Islet precursor cell (in vitro differentiated cells): ENCODE data around the gene STX4.

Source experiments
- DNase-seq: peaks from one replicate; pipeline ENCODE4 v3.0.0-alpha.2; 2018

Gene STX4

DNA sequence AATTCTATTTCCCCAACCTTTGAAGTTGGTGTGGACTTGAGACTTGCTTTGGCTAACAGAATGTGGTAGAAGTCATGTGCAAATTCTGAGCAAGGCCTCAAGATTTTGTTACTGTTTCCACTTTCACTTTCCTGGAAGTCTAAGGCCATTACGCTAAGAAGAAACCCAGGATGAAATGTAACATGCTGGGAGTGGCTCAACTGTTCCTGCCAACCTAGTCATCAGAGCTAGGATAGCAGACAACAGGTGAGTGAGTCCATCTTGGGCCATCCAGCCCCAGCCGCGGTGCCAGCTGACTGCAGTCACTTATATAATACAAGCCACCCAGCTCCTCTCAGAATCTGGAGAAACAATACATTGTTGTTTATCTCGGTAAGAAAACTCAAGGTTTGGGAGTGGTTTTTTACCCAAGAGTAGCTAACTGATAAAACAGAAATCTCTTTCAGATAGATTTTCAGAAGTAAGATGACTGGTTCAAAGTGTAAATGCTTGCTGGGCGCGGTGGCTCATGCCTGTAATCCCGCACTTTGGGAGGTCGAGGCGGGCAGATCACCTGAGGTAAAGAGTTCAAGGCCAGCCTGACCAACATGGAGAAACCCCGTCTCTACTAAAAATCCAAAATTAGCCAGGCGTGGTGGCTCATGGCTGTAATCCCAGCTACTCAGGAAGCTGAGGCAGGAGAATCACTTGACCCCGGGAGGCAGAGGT lies 10.7 kb upstream of the STX4 start:
- no peak for DNase-seq

DNA sequence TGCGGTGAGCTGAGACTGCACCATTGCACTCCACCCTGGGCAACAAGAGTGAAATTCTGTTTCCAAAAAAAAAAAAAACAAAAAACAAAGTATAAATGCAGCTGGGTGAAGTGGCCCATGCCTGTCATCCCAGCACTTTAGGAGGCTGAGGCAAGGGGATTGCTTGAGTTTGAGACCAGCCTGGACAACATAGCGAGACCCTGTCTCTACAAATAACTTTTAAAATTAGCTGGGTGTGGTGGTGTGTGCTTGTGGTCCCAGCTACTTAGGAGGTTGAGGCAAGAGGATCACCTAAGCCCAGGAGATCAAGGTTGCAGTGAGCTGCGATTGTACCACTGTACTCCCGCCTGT lies 10.1 kb upstream of the STX4 start:
- no peak for DNase-seq

DNA sequence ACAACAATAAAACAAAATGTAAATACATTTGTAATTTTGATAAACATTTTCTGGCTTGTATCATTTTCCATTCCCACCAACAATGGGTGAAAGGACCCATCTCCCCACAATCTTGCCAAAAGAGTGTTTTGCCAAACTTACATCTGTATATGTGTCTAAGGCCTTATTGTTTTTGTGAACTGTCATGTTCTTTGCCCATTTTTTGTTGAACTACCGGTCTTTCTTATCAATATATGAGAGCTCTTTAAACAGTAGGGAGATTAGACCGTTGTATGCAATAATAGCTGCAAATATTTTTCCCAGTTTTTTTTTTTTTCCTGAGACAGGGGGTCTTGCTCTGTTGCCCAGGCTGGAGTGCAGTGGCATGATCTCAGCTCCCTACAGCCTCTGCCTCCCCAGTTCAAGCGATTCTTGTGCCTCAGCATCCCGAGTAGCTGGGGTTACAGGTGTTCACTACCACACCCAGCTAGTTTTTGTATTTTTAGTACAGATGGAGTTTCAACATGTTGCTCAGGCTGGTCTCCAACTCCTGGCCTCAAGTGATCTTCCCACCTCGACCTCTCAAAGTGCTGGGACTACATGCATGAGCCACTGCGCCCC lies 9.6 kb upstream of the STX4 start:
- DNase-seq, result no peak

DNA sequence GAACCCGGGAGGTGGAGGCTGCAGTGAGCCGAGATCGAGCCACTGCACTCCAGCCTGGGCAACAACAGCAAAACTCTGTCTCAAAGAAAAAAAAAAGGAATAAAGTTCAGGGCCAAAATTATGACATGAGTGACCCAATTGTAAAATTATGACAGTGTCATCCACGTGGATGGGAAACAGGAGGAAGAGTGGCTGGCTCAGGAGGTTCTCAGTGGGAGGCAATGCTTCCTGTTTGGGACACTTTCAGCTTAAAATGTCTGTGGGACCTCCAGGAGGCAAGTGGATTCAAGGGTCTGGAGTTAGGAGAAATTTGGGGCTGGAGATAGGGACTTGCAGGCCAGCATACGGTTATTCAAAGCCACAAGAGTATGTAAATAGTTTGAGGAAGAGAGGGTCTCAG lies 8.0 kb upstream of the STX4 start:
- no peak for DNase-seq

DNA sequence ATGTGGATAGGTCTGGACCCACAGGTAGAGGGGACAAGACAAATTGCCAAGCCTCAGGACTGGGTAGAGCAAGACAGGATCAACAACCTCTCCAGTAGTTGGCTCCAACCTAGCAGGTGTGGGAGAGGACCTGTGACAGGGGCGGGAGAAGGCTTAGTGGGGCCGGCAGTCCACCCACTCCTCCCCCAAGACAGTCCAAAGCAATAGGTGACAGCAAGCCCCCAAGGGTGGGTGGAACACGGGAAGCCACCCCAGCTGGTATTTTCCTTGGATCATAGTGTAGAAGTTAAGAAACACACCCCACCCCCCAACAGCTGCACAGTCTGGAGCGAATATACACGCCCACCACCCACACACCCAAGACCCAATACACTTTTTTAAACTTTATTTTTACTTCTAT lies 4.1 kb upstream of the STX4 start:
- DNase-seq, result no peak

DNA sequence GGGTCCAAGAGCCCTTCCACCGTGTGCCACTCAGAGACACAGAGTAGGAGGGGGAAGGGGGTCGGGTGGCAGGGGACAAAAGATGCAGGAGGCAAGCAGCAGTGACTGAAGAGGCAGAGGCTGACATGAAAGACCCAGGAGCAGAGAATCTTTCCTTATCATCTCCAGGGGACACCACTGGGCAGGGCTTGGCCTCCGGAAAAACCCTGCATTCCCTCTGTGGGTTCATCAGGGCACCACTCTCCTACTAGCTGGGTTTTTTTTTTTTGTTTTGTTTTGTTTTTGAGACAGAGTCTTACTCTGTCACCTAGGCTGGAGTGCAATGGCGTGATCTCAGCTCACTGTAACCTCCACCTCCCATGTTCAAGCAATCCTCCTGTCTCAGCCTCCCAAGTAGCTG lies 2.1 kb upstream of the STX4 start:
- no peak for DNase-seq

DNA sequence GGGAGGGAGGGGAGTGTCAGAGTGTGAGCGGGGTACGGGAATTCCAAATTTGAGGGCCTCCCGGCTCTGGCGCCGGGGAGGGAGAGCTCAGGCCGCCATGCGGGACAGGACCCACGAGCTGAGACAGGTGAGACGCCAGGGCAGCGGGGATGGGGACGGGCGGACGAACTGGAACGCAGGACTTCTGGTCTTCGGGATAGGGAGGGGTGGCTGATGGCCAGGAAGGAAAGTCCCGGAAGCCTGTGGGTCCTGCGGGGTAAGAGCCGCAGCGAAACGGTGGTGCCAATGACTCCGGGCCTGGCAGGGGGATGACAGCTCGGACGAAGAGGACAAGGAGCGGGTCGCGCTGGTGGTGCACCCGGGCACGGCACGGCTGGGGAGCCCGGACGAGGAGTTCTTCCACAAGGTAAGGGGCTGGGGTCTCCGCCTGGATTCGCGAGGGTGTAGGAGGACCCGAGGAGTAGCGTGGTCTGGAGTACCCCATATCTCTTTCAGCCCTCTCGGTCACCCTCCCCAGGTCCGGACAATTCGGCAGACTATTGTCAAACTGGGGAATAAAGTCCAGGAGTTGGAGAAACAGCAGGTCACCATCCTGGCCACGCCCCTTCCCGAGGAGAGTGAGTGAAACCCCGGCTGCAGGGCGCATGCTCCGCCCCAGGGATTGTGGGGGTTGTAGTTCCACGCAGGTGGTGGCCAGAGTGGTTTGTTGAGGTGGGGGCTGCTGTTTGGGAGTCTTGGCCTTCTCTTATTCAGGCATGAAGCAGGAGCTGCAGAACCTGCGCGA lies 543 bp downstream of the STX4 start:
- peak; percentile 88 for DNase-seq

DNA sequence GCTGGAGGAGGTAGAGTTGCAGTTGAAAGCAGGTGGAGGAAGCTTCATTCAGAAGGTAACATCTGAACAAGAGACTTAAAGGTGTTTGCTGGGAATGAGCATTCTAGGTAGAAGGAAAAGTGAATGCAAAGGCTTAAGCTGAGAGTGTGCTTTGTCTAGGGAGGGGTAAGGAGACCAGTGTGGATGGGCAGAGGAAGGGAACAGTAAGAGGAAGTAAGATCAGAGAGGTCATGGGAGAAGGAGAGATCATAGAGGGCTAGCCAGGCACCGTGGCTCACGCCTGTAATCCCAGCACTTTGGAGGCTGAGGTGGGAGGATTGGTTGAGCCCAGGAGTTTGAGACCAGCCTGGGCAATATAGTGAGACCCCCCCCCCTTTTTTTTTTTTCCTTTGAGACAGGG lies 3.3 kb downstream of the STX4 start:
- no peak for DNase-seq

DNA sequence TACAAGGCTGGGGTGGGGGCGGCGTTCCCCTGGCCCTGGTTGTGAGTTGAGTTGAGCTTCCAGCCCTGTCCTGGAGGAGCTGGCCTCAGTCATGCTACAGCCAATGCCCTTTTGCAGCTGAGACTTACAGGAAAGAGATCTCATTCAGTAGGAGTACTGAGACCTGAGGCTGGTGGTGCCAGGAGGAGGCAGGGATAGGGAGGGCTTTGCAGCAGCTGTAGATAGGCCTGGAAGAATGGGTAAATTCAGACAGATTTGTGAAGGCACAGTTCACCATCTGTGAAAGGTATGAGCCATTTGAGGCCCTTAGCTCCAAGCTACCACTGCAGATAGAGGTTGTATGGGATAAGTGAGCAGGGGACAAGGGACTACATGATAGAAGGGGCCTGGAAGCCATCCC lies 5.6 kb downstream of the STX4 start:
- no peak for DNase-seq

DNA sequence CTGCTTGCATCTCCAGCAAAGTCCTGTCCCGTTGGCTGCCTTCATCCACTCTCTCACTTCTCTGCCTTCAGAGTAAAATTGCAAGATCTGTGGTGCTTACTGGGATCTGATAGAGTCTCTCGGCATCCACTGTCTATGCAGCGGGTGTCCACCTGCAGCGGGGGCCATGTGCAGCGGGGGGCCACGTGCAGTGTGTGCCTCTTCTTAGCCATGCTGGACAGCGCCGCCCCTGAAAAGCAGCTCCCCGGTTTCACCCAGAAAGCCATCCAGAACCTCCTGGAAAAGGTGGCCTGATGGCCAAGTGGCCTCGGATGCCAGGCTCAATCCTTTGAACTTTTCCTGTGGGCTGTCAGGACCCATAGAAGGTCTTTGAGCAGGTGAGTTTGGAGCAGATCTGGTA lies 9.5 kb downstream of the STX4 start:
- DNase-seq, result no peak

DNA sequence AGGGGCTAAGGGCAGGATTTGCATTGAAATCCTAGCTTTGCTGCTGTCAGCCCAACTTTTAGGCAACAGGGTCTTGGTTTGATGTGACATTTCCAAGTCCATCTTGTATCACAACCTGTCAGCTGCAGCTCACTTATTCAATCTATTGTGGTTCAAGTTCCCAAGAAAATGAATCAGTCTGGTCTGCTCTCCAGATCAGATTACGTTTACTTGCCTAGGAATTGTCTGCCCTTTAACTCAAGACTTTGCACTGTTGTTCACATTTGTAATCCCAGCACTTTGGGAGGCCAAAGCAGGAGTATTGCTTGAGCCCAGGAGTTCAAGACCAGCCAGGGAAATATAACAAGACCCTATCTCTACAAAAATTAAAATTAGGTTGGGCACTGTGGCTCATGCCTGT lies 10.0 kb downstream of the STX4 start:
- DNase-seq, result no peak

DNA sequence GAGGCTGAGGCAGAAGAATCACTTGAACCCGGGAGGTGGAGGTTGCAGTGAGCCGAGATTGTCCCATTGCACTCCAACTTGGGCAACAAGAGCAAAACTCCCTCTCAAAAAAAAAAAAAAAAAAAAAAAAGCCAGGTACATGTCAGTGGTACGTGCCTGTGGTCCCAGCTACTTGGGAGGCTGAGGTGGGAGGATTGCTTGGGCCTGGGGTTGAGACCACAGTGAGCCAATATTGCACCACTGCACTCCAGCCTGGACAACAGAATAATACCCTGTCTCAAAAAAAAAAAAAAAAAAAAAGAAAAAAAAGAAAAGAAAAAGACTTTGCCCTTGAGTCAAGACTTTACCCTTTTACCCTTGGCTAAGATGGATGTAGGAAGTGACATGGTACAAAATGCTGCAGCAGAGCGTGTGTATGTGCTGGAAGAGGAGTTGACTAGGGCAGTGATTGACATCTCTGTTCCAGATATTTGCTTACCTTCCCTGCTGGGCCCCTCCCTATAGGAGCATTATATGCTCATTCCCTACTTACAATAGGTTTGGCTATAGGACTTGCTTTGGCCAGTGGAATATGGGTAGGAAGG lies 10.6 kb downstream of the STX4 start:
- no peak for DNase-seq

DNA sequence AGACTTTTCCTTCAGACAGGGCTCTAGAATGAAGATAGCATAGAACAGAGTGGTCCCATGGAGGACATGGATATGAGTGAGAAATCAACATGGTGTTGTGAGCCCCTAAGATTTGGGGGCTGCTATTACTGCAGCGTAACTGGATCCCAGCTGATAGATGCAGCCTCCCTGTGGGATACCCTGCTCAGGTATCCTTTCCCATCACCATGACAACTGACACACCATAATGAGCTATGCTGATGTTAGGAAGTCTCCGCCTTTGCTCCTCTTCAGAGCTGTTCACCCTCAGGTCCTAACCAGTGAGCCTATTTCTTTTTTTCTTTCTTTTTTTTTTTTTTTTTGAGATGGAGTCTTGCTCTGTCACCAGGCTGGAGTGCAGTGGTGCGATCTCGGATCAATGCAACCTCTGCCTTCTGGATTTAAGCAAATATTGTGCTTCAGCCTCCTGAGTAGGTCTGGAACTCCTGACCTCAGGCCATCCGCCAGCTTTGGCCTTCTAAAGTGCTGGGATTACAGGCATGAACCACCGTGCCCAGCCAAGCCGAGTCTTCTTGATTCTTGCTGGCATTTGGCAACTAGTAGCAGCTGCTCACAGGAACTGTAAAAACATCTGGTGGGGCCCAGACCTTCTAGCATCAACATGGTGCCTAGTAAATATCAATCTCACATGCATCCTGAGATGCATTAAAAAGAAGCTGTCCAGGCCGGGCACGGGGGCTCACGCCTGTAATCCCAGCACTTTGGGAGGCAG lies 17.1 kb downstream of the STX4 start:
- DNase-seq, result no peak

DNA sequence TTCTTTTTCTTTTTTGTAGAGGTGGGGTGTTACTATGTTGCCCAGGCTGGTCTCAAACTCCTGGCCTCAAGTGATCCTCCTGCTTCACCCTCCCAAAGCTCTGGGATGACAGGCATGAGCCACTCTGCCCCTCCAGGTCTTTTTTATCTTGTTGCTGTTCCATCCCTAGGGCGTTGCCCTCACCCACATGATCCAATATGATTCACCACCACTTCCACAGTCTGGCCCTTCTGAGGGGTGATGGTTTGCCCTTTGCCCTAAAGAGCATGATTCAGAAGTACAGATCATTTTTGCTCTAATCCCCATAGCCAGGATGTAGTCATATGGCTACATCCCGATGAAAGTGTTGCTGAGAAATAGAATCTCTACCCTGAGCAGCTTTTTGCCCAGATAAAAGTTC lies 18.8 kb downstream of the STX4 start:
- no peak for DNase-seq

DNA sequence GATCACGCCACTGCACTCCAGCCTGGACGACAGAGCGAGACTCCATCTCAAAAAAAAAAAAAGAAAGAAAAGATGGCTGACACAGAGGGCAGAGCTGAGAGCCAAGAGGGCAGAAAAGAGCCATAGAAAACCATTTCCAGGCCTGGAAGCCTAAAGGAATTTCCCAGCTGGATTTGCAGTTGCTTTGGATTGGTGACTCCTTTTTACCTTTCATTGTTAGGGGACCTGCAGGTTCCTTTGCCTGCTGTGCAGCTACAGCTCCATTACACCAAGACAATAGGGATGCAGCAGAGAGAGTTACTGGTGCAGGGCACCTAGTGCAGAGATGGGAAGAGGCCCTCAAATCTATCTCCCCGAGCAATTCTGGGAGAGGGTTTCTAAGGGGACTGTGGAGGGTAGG lies 22.3 kb downstream of the STX4 start:
- no peak for DNase-seq

DNA sequence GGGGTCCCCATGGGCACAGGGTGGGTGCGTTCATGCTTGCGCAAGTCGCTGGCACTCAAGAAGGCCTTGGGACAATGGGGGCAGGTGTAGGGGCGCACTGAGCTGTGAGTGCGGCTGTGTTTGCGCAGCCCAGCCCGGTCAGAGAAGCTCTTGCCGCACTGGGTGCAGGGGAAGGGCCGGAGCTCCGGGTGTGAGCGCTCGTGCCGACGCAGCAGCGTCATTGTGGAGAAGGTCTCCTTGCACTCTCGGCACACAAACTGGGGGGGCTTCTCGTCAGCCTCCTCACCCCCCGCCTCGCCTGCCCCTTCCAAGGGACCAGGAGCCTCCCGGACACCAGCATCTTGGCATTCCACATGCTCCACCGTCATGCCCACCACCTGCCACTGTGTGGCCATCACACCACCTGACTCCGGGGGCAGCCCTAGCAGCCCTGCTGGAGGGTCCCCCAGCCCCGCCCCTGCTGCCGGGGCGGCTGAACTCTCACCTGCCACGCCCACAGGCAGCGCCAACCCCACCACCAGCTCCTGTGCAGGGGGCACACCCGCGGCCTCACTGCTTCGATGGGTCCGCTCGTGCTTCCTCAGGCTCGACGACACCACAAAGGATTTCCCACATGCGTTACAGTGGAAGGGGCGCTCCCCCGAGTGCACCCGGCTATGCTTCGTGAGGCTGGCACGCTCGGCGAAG lies 27.9 kb downstream of the STX4 start:
- no peak for DNase-seq

DNA sequence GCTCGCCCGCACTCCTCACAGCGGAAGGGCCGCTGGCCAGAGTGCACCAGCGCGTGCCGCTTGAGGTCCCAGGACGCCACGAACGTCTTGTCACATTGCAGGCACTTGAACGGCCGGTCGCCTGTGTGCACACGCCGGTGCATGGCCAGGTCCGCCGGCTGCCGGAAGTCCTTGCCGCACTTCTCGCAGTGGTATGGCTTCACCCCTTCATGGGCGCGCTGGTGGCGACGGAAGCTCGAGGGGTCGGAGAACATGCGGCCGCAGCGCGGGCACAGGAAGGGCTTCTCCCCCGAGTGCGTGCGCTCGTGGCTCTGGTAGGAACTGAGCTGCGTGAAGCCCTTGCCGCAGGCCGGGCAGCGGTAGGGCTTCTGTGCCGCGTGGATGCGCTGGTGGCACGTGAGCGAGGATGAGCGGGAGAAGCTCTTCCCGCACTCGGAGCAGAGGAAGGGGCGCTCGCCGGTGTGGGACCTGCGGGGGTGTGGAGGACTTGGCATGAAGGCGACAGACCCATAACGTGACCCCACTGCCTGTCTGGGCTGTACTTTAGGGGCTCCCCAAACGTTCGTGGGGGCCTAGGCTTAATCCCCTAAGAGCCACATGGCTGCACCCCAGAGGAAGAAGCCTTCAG lies 28.6 kb downstream of the STX4 start:
- DNase-seq, result no peak

DNA sequence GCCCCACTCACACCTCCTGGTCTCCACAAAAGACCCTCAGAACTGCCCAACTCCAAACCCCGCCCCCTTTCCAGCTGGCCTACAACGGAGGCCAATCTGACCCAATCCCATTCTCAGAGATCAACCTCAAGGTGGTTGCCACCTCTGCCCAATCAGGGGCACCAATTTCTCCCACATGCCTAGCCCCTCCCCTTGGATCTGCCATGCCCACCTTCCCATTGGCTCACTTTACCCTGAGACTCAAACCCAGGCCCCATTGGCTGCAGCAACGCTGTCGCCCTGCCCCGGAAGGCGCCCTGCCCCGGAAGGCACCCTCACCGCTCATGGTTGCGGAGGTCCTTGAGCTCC lies 30.1 kb downstream of the STX4 start:
- no peak for DNase-seq

DNA sequence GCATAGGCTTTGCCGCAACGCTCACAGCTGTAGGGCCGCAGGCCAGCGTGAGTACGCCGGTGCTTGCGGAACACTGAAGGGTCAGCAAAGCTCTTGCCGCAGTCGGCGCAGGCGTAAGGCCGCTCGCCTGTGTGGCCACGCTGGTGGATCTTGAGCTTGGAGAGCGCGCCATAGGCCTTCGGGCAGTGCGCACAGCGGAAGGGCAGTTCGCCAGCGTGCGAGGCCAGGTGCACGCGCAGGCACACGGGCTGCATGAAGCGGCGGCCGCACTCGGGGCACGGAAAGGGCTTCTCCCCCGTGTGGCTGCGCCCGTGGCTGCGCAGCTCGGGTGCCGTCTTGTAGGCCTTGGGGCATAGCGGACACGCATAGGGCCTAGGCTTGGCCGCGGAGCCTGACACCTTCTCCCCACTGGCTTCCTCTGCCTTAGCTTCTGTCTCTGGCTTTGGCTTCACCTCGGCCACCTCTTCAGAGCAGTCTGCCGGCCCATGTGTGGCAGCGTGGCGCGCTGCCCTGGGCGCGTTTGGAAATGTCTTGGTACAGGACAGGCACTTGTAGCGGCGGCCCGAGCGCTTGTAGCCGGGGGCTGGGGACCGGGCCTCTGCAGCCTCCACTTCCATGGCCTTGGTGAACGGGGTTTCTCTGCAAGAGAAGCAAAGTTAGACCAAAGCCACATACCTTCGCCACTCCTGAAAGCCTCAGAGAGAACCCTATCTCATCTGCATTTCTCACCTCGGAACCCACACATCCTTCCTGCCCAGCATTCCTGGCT lies 30.7 kb downstream of the STX4 start:
- DNase-seq, result no peak

DNA sequence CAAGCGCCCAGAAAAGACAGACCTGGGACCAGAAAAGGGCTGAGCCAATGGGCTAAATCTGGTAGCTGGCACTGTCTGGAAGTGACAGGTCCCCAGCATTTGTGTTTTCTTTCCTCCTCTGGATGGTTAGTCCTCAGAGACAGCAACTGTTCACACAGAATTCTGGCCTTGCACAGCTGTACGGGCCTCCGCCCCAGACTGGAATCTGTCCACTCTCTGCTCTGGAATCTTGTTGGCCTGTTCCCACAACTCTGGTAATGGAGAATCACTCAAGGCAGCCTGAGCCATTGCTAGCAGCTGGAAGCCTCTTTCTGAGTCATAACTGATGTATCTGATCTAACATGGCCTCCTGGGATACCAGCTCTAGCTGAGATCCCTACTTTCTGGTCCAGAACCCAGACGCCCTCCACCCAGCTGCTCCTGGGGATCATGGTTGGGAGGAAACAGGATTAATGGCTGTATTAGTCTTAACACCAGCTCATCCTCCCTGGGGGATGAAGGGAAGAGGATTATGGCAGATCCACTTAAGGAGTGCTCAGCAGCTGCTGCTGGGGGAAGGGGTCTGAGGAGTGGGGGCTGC lies 31.6 kb downstream of the STX4 start:
- DNase-seq, result peak; percentile 92

DNA sequence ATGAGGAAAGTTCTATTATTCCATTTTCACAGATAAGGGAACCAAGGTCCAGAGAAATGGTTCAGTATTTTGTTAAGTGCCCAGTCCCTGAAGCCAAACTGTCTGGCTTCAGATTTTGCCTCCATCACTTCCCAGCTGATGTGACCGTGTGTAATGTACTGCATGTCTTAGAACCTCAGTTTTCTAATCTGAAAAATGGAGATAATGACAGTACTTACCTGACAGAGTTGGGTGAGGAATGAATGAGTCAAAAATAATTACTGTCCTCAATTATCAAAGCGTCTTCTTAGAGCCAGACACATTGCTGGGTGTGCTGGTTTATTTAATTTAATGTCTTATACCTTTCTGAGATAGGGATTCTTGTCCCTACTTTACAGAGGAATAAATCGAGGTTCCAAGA lies 34.0 kb downstream of the STX4 start:
- no peak for DNase-seq
